ENCODE measurements around the gene SBF2. TPM values are rescaled to one million over a fixed set of nuclear protein-coding genes. Genes with fewer than 3 reads are reported as not detected.

Gene SBF2
- total and polyA plus RNA-seq, 9 of the 15 experiments (the other 6 are each of a cell fraction or from before 2014, with no cell fraction given): 0.80 to 9.5 (median 5.0) TPM

DNA sequence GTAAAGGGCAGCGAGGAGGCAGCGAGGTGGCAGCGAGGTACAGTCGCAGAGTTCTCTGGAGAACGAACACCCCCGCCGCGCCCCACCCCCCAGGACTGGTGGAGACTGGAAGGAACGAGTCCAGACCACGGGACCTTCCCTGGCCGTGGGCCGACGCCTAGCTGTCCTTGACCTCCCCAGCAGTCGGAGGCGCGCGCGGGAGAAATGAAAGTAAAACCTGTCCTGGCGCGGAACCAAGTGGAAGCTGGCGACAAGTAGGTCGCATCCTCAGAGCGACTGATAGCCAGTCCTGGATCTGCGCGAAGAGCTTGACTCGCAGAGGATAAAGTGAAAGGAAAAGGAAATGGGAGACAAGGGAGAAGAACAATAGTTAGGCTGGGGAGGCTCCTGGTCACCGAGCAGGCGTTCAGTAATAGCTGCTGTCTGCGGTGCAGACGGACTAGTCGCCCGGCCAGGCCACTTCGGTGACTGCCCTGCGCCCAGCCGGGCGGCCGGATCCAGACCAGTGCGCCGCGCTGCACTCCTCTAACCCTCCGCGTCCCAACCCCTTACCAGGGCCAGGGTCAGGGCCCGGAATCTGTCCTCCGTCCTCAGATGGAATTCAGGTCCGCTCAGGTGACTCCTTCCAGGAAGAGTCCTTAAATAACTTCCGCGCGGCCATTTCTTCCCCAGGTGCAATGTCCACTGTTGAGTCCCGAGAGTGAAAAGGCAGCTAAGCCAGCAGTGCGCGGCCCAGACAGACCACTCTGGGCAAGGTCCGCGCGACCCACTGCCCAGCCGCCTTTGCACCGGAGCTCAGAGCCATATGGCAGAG, 8.9 kb upstream of the SBF2 start (continued):
- TF ChIP-seq, protein P1, sequence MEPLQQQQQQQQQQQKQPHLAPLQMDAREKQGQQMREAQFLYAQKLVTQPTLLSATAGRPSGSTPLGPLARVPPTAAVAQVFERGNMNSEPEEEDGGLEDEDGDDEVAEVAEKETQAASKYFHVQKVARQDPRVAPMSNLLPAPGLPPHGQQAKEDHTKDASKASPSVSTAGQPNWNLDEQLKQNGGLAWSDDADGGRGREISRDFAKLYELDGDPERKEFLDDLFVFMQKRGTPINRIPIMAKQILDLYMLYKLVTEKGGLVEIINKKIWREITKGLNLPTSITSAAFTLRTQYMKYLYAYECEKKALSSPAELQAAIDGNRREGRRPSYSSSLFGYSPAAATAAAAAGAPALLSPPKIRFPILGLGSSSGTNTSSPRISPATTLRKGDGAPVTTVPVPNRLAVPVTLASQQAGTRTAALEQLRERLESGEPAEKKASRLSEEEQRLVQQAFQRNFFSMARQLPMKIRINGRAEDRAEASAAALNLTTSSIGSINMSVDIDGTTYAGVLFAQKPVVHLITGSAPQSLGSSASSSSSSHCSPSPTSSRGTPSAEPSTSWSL (CRISPR knock-in tag; IDR thresholded peaks at IDR 0.05; ENCODE audit: borderline replicate concordance): no peak
- TF ChIP-seq NR2C1 (IDR thresholded peaks at IDR 0.05): no peak
- peak; percentile 47; the same call in 1 of the 2 replicates for TF ChIP-seq NR2C1 (tag; IDR thresholded peaks at IDR 0.05)
- TF ChIP-seq, protein P2, sequence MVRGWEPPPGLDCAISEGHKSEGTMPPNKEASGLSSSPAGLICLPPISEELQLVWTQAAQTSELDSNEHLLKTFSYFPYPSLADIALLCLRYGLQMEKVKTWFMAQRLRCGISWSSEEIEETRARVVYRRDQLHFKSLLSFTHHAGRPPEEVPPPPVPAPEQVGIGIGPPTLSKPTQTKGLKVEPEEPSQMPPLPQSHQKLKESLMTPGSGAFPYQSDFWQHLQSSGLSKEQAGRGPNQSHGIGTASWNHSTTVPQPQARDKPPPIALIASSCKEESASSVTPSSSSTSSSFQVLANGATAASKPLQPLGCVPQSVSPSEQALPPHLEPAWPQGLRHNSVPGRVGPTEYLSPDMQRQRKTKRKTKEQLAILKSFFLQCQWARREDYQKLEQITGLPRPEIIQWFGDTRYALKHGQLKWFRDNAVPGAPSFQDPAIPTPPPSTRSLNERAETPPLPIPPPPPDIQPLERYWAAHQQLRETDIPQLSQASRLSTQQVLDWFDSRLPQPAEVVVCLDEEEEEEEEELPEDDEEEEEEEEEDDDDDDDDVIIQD (CRISPR knock-in tag; IDR thresholded peaks at IDR 0.05): no peak
- peak; percentile 26 for TF ChIP-seq KDM5B (IDR thresholded peaks at IDR 0.05; ENCODE audit: insufficient replicate concordance, low read depth, low read length)
- TF ChIP-seq RBBP5 (IDR thresholded peaks at IDR 0.05; ENCODE audit: borderline replicate concordance, insufficient read depth, low read length, poor library complexity, severe bottlenecking): peak; percentile 71
- TF ChIP-seq SMARCC2 (IDR thresholded peaks at IDR 0.05; ENCODE audit: low read depth): no peak
- no peak for TF ChIP-seq TOE1 (IDR thresholded peaks at IDR 0.05; ENCODE audit: borderline replicate concordance)
- no peak for TF ChIP-seq TOE1 (CRISPR knock-in tag; IDR thresholded peaks at IDR 0.05; ENCODE audit: borderline replicate concordance, low read depth)
- TF ChIP-seq, protein P3, sequence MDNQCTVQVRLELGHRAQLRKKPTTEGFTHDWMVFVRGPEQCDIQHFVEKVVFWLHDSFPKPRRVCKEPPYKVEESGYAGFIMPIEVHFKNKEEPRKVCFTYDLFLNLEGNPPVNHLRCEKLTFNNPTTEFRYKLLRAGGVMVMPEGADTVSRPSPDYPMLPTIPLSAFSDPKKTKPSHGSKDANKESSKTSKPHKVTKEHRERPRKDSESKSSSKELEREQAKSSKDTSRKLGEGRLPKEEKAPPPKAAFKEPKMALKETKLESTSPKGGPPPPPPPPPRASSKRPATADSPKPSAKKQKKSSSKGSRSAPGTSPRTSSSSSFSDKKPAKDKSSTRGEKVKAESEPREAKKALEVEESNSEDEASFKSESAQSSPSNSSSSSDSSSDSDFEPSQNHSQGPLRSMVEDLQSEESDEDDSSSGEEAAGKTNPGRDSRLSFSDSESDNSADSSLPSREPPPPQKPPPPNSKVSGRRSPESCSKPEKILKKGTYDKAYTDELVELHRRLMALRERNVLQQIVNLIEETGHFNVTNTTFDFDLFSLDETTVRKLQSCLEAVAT (IDR thresholded peaks at IDR 0.05): no peak
- TF ChIP-seq ZBTB11 (CRISPR knock-in tag; IDR thresholded peaks at IDR 0.05): 0 out of 6 replicates have a peak, but pooled peaks of 1 of the 3 experiments have one; percentile 19
- TF ChIP-seq PML (IDR thresholded peaks at IDR 0.05; ENCODE audit: low read length): no peak
- TF ChIP-seq NFIC (IDR thresholded peaks at IDR 0.05): peak; percentile 72
- TF ChIP-seq POLR2G (IDR thresholded peaks at IDR 0.05; ENCODE audit: low read depth, low read length): peak; percentile 19; the same call in 1 of the 2 replicates
- TF ChIP-seq CC2D1A (IDR thresholded peaks at IDR 0.05): no peak
- no peak; a peak in 1 of 4 replicates for TF ChIP-seq RCOR1 (IDR thresholded peaks at IDR 0.05; ENCODE audit: borderline replicate concordance in 1 of 2, low read depth in 2 of 2, low read length in 2 of 2)
